Thyroid gland (tissue), 4 donors: ENCODE data around the gene LRMDA.
A peak's percentile ranks its signal among the peaks of the same experiment; 100 is the strongest.

Source experiments
- CTCF ChIP-seq, 6 experiments: fragments of 200-600 bp in 3 of 6; fragments of 450-650 bp in 3 of 6; sonication (generic) in 3 of 6; IDR thresholded peaks; one replicate each; pipeline ENCODE4 v1.5.1; 2016 to 2019; ENCODE audit warnings: antibody characterized with exemption in 6 of 6, mild to moderate bottlenecking in 2 of 6, inconsistent platforms in 1 of 6, moderate library complexity in 1 of 6
- POLR2A ChIP-seq, 2 donors: fragments of 450-650 bp; IDR thresholded peaks; one replicate each; pipeline ENCODE4 v1.6.1; 2017; ENCODE audit warnings: antibody characterized with exemption in 2 of 2, mild to moderate bottlenecking in 2 of 2, moderate library complexity in 1 of 2

GRCh38 chr10:75431180-75432111 lies at the start of gene LRMDA:
- no peak for TF ChIP-seq CTCF (IDR thresholded peaks at IDR 0.05)
- peak in 1 of 2 donors; percentile 63 for TF ChIP-seq POLR2A (IDR thresholded peaks at IDR 0.05)
